ENCODE results near the gene AMOTL2. TPM values are rescaled to one million over a fixed set of nuclear protein-coding genes. Genes with fewer than 3 reads are reported as not detected.

The AMOTL2 gene
- total and polyA plus RNA-seq, 2 donors: 3.6 to 7.3 TPM

DNA sequence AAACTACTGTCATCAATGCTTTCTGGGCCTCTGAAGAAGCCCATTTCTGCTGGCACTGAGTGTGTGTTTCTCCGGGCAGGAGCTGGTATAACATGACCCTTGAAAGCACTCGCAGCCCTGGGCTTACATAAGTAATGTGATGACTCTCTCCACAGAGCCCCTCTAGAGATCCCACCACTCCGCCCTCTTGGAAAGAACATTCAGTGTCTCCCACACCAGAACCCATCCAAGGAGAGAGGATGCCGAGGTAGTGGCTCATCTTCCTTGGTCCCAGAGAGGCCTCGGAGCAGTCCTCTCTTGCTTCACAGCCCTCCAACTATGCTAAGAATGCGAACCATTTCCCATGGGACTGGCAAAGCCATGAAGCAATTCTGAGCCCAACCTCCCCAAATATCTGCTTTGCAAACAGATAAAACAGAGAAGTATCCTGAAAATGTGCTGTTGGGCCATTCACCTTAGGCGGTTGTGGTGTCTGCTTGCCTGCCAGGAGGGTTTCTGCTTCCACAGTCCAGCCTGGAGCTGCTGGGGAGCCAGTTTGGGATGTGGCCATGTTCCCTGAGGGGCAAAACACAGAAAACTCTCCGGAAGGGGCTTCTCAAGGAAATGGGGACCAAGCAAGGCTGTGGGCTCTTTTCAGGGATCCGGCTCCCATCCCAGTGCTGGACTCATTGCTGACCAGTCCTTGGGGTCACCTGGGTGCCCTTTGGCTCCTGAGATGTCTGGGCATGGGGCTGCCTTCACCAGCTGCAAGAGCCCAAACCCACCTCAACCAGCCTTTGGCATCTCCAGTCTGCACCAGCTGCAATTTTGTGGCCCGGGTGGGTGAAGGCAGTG, 47.3 kb downstream of the AMOTL2 start:
- H3K27ac ChIP-seq (ENCODE audit: low read depth in 1 of 2, low read length in 1 of 2): no peak overlapping the region
- no peak for DNase-seq (ENCODE audit: low read depth in 6 of 9, low spot score in 9 of 9)
- no peak overlapping the region for H3K4me3 ChIP-seq (ENCODE audit: low read length in 2 of 2)
- H3K36me3 ChIP-seq (ENCODE audit: control insufficient read depth in 2 of 2, insufficient read depth in 2 of 2, low read length in 1 of 2): no peaks in the 10 kb centered on the region
- H3K27me3 ChIP-seq (ENCODE audit: control insufficient read depth in 2 of 2, insufficient read depth in 1 of 2, low read length in 1 of 2): peaks cover 0 to 8% of the 10 kb centered on the region in 2 donors
- no peaks in the 10 kb centered on the region for H3K4me1 ChIP-seq (ENCODE audit: control insufficient read depth in 2 of 2, insufficient read depth in 2 of 2, low read length in 2 of 2)
- H3K9me3 ChIP-seq (ENCODE audit: control insufficient read depth in 2 of 2, insufficient read depth in 1 of 2, low read length in 1 of 2): no peaks in the 10 kb centered on the region
- WGBS: 85% methylated on average over 10 of the region's 10 CpGs

DNA sequence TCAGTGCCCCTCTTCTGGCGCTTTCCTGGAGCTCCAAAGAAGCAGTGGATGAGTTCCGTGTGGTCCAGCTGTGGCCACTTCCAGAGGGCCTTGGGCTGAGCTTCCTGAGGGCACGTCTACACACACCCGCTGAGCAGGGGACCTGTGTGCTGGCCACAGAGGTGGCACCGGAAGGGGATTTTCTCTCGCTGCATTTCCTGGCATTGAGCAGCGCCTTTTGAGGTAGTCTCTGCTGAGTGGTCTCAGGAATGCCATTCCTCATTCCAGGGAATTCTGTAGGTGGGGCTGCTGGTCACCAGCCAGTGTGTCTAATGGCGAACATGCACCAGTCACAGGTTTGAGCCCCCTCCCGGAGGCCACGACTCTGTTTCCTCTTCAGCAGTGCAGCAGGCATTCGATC, 48.1 kb downstream of the AMOTL2 start:
- DNase-seq (ENCODE audit: low read depth in 6 of 9, low spot score in 9 of 9): no peak
- 73% methylated on average over 11 of the region's 11 CpGs for WGBS
- Histone ChIP-seq H3K4me1 (ENCODE audit: control insufficient read depth in 2 of 2, insufficient read depth in 2 of 2, low read length in 2 of 2) (no peaks in the 10 kb centered on the region), H3K9me3 (ENCODE audit: control insufficient read depth in 2 of 2, insufficient read depth in 1 of 2, low read length in 1 of 2) (no peaks in the 10 kb centered on the region), H3K27me3 (ENCODE audit: control insufficient read depth in 2 of 2, insufficient read depth in 1 of 2, low read length in 1 of 2) (peaks cover 0 to 8% of the 10 kb centered on the region in 2 donors), H3K36me3 (ENCODE audit: control insufficient read depth in 2 of 2, insufficient read depth in 2 of 2, low read length in 1 of 2) (no peaks in the 10 kb centered on the region), H3K27ac (ENCODE audit: low read depth in 1 of 2, low read length in 1 of 2) (no peak overlapping the region), H3K4me3 (ENCODE audit: low read length in 2 of 2) (no peak overlapping the region)

DNA sequence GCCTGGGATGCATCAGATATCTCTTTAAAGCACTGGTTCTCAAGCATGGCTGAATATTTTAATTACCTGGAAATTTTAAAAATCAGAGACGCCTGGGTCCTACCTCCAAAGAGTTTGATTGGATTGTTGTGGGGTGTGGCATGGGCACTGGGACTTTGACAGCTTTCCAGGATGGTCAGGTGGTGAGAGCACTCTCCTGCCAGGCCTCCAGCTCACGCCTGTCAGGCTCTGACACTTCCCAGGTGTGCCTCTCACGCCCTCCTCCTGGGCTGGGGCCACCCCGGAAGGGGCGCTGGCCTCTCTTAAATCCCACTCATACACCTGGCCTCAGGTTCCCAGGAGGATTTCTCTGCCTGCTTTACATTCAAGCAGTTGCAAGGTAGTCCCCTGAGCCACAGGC, 48.5 kb downstream of the AMOTL2 start:
- WGBS: 74% methylated on average over 5 of the region's 5 CpGs
- no peak for DNase-seq (ENCODE audit: low read depth in 6 of 9, low spot score in 9 of 9)
- H3K4me3 ChIP-seq (ENCODE audit: low read length in 2 of 2): no peak overlapping the region
- H3K4me1 ChIP-seq (ENCODE audit: control insufficient read depth in 2 of 2, insufficient read depth in 2 of 2, low read length in 2 of 2): no peaks in the 10 kb centered on the region
- H3K27me3 ChIP-seq (ENCODE audit: control insufficient read depth in 2 of 2, insufficient read depth in 1 of 2, low read length in 1 of 2): peaks cover 0 to 10% of the 10 kb centered on the region in 2 donors
- no peaks in the 10 kb centered on the region for H3K9me3 ChIP-seq (ENCODE audit: control insufficient read depth in 2 of 2, insufficient read depth in 1 of 2, low read length in 1 of 2)
- H3K27ac ChIP-seq (ENCODE audit: low read depth in 1 of 2, low read length in 1 of 2): no peak overlapping the region
- H3K36me3 ChIP-seq (ENCODE audit: control insufficient read depth in 2 of 2, insufficient read depth in 2 of 2, low read length in 1 of 2): no peaks in the 10 kb centered on the region

DNA sequence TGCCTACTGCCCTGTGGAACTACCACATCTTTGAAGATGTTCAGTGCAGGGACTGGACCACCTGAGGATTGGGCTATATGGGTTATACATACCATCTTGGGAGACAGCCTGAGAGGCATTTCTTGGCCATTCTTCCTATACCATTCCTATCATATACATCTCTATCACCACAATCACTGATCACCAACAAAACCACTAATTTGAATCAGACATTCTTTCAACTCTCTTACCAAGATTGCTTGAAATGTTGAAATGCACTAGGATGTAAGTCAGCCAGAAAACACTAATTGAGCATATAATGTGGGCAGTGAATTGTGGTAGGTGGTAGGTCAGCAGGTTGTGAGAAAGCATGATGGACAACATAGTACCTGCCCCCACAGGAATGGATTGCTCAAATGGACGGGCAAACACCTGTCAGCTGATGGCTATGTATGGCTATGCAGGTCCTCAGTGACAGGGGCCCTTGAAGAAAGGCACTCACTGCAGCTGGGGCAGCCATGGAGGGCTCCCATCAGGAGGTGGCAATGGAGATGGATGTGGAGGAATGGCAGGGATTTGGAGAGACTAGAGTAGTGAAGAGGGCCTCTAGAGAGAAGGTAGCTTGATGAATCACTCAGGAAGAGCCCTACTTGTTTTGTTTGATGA, 49.1 kb downstream of the AMOTL2 start:
- H3K27ac ChIP-seq (ENCODE audit: low read depth in 1 of 2, low read length in 1 of 2): no peak overlapping the region
- no peak for DNase-seq (ENCODE audit: low read depth in 6 of 9, low spot score in 9 of 9)
- no peaks in the 10 kb centered on the region for H3K4me1 ChIP-seq (ENCODE audit: control insufficient read depth in 2 of 2, insufficient read depth in 2 of 2, low read length in 2 of 2)
- no peak overlapping the region for H3K4me3 ChIP-seq (ENCODE audit: low read length in 2 of 2)
- WGBS: 88% methylated on average over 1 of the region's 1 CpG
- H3K27me3 ChIP-seq (ENCODE audit: control insufficient read depth in 2 of 2, insufficient read depth in 1 of 2, low read length in 1 of 2): peaks cover 0 to 13% of the 10 kb centered on the region in 2 donors
- no peaks in the 10 kb centered on the region for H3K36me3 ChIP-seq (ENCODE audit: control insufficient read depth in 2 of 2, insufficient read depth in 2 of 2, low read length in 1 of 2)
- H3K9me3 ChIP-seq (ENCODE audit: control insufficient read depth in 2 of 2, insufficient read depth in 1 of 2, low read length in 1 of 2): no peaks in the 10 kb centered on the region

DNA sequence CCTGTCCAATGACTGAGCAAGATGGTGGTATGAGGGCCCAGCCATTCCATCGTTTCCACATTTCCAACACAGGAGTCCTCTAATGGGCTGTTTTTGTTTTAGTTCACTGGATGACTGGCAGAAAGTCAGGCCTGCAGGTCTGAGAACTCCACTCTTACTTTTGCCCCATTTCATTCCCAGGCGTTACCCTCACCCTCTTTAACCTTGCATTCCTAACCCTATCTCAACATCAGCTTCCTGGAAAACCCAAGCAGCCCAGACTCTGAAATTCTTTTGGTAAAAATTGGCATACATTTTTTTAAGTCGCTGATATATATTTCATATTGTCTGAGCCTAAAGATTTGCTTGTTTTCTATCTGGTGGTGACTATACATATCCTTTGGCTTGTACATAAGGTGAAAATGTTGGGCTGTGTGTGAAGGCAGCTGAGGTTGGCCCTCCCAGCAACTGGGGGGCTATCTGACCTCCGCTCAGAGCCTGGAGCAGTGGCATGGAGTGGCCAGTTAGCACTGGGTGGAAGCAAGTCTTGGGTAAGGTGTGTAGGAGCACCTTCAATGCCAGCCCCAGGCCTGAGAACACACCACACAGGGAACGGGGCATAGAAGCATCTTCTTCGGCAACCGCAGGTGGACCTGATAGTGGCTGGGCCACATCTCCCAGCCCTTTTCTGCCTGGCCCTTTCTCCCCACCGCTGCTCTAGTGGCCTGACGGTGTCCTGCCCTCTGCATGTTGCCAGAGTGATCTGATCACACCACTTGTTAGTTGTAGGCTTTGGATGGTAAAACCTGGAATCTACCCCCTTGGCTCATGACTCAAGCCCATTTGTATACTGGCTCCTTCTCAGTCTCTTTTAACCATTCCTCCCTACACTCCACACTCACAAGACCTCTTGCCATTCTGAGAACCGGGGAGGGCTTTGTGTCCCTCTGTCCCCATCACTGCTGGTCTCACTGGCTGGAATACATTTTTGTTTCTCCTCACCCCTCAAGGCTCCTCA, 50.0 kb downstream of the AMOTL2 start:
- no peak for DNase-seq (ENCODE audit: low read depth in 6 of 9, low spot score in 9 of 9)
- WGBS: 87% methylated on average over 10 of the region's 10 CpGs

DNA sequence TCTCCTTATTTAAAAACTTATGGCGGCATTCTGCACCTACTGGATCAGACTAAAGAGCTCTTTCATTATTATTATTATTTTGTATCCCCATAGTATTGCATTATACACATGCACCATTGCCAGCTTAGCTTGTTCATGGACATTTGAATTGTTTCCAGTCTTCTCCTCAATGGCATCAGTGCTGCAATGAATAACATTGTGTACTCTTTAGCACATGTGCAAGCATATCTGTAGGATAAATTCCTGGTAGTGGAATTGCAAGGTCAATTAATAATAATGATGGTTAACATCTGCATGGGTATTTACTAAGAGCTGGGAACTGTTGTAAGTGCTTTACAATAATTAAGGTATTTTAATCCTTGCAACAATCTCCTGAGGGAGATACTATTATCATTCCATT, 52.0 kb downstream of the AMOTL2 start:
- 99% methylated on average over 1 of the region's 1 CpG for WGBS

More for the DNA sequence above, 50.0 kb downstream of the AMOTL2 start:
- H3K9me3 ChIP-seq (ENCODE audit: control insufficient read depth in 2 of 2, insufficient read depth in 1 of 2, low read length in 1 of 2): no peaks in the 10 kb centered on the region
- H3K4me1 ChIP-seq (ENCODE audit: control insufficient read depth in 2 of 2, insufficient read depth in 2 of 2, low read length in 2 of 2): no peaks in the 10 kb centered on the region
- H3K27ac ChIP-seq (ENCODE audit: low read depth in 1 of 2, low read length in 1 of 2): no peak overlapping the region
- no peak overlapping the region for H3K4me3 ChIP-seq (ENCODE audit: low read length in 2 of 2)
- no peaks in the 10 kb centered on the region for H3K36me3 ChIP-seq (ENCODE audit: control insufficient read depth in 2 of 2, insufficient read depth in 2 of 2, low read length in 1 of 2)
- H3K27me3 ChIP-seq (ENCODE audit: control insufficient read depth in 2 of 2, insufficient read depth in 1 of 2, low read length in 1 of 2): peaks cover 0 to 13% of the 10 kb centered on the region in 2 donors

DNA sequence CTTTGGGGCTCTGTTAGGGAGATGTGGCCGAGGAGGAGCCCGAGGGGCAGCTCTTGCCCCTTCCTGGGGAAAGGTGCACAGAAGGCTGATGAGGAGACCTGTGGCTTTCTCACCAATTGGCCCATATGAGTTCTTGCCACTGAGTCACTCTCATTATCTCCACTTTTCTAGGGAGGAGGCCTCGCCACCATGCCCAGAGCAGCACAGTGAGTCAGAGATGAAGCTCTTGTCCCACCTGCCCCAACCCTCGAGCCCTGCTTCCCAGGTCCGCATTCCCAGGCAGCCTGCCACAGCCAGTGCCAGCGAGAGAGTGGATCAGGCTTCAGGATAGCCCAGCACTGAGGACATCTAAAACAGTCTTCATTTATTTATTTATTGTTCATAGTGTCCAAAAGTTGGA, 53.5 kb downstream of the AMOTL2 start:
- 93% methylated on average over 6 of the region's 6 CpGs for WGBS
- no peak overlapping the region for H3K27ac ChIP-seq (ENCODE audit: low read depth in 1 of 2, low read length in 1 of 2)

More for the DNA sequence above, 52.0 kb downstream of the AMOTL2 start:
- no peaks in the 10 kb centered on the region for H3K9me3 ChIP-seq (ENCODE audit: control insufficient read depth in 2 of 2, insufficient read depth in 1 of 2, low read length in 1 of 2)
- no peak for DNase-seq (ENCODE audit: low read depth in 6 of 9, low spot score in 9 of 9)
- peaks cover 0 to 12% of the 10 kb centered on the region in 2 donors for H3K27me3 ChIP-seq (ENCODE audit: control insufficient read depth in 2 of 2, insufficient read depth in 1 of 2, low read length in 1 of 2)
- no peak overlapping the region for H3K27ac ChIP-seq (ENCODE audit: low read depth in 1 of 2, low read length in 1 of 2)
- no peak overlapping the region for H3K4me3 ChIP-seq (ENCODE audit: low read length in 2 of 2)
- H3K4me1 ChIP-seq (ENCODE audit: control insufficient read depth in 2 of 2, insufficient read depth in 2 of 2, low read length in 2 of 2): no peaks in the 10 kb centered on the region
- H3K36me3 ChIP-seq (ENCODE audit: control insufficient read depth in 2 of 2, insufficient read depth in 2 of 2, low read length in 1 of 2): no peaks in the 10 kb centered on the region

DNA sequence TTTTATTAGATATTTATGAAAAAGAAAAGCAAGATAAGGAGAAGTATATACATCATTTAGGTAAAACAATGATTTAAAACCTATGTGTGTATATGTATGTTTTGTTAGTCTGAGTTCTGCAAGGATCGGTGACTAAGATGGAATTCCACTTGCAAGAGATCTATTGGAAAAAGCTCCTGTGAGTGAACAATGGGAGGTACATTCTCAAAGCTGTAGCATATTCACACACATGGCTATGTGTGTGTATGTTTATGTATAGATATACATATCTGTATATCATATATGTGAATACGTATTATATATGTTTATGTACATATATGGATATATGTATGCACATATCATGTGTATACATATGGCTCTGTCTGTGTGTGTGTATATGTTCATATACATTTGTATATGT, 54.3 kb downstream of the AMOTL2 start:
- Histone ChIP-seq H3K9me3 (ENCODE audit: control insufficient read depth in 2 of 2, insufficient read depth in 1 of 2, low read length in 1 of 2) (no peaks in the 10 kb centered on the region), H3K27ac (ENCODE audit: low read depth in 1 of 2, low read length in 1 of 2) (no peak overlapping the region), H3K4me3 (ENCODE audit: low read length in 2 of 2) (no peak overlapping the region), H3K36me3 (ENCODE audit: control insufficient read depth in 2 of 2, insufficient read depth in 2 of 2, low read length in 1 of 2) (no peaks in the 10 kb centered on the region), H3K27me3 (ENCODE audit: control insufficient read depth in 2 of 2, insufficient read depth in 1 of 2, low read length in 1 of 2) (peaks cover 0 to 16% of the 10 kb centered on the region in 2 donors), H3K4me1 (ENCODE audit: control insufficient read depth in 2 of 2, insufficient read depth in 2 of 2, low read length in 2 of 2) (no peaks in the 10 kb centered on the region)
- no peak for DNase-seq (ENCODE audit: low read depth in 6 of 9, low spot score in 9 of 9)
- whole genome bisulfite sequencing: 97% methylated on average over 2 of the region's 2 CpGs

More for the DNA sequence above, 53.5 kb downstream of the AMOTL2 start:
- H3K9me3 ChIP-seq (ENCODE audit: control insufficient read depth in 2 of 2, insufficient read depth in 1 of 2, low read length in 1 of 2): no peaks in the 10 kb centered on the region
- H3K4me1 ChIP-seq (ENCODE audit: control insufficient read depth in 2 of 2, insufficient read depth in 2 of 2, low read length in 2 of 2): no peaks in the 10 kb centered on the region
- no peak overlapping the region for H3K4me3 ChIP-seq (ENCODE audit: low read length in 2 of 2)
- H3K36me3 ChIP-seq (ENCODE audit: control insufficient read depth in 2 of 2, insufficient read depth in 2 of 2, low read length in 1 of 2): no peaks in the 10 kb centered on the region
- no peak for DNase-seq (ENCODE audit: low read depth in 6 of 9, low spot score in 9 of 9)
- peaks cover 0 to 9% of the 10 kb centered on the region in 2 donors for H3K27me3 ChIP-seq (ENCODE audit: control insufficient read depth in 2 of 2, insufficient read depth in 1 of 2, low read length in 1 of 2)

All from thymus (tissue), 11 donors.